KOPT-K1 (cell line): Measurements from ENCODE around the gene VAT1L.
"Not testable (repeated sequence)": the region's sequence is repeated elsewhere in the genome, so short reads cannot be mapped to it uniquely, and the experiment has no call there.

Experiments
- H3K27ac ChIP-seq: fragments of 200-600 bp; sonication (generic); 2 replicates; pipeline ENCODE4 v1.5.1; 2016; ENCODE audit warnings: antibody characterized with exemption, mild to moderate bottlenecking, low read depth, low read length; ENCODE audit not compliant: poor library complexity, severe bottlenecking
- H3K36me3 ChIP-seq: fragments of 200-600 bp; sonication (generic); 2 replicates; pipeline ENCODE4 v1.5.1; 2017; ENCODE audit warnings: antibody characterized with exemption, mild to moderate bottlenecking, low read length, moderate library complexity; ENCODE audit not compliant: insufficient read depth
- H3K9me3 ChIP-seq: fragments of 200-600 bp; sonication (generic); 2 replicates; pipeline ENCODE4 v1.5.1; 2017; ENCODE audit warnings: antibody characterized with exemption, low read length, mild to moderate bottlenecking; ENCODE audit not compliant: insufficient read depth, poor library complexity, severe bottlenecking

Gene VAT1L

DNA sequence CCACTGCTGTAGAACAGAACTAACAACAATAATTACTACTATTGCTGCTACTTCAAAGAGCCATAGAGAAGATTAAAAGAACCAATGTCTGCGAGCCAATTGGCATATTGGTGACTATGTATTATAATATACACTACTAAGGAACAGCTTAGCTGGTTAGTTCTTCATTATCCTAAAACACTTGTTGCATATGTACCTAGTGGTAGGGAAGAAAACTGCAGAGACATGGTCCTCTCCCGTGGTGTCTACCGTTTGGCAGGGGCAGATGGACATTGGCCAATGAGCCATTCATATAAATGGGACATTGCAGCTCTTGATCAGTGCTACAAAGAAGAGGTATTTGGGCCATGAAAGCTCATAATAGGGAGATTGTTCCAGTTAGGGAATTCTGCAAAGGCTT is 187.6 kb downstream of the VAT1L start:
- Histone ChIP-seq H3K36me3 (no peaks in the 10 kb centered on the region), H3K9me3 (no peaks in the 10 kb centered on the region), H3K27ac (no peak overlapping the region)

DNA sequence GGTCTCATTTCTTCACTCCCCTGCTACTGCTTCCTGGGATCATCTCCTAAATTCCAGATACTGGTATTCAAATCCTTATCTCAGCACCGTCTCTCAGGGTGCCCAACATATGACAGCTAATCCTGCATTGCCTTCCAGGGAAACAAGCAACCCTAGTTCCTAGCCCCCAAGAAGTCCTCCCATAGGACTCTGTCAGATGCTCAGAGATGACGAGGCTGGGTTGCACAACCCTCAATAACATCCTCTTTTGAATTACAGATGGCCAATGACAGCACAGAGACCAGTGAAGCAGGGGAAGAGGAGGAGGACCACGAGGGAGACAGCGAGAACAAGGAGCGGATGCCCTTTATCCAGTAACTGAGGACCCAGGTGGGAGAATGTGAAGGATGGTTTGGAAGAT is 189.0 kb downstream of the VAT1L start:
- Histone ChIP-seq H3K36me3 (no peaks in the 10 kb centered on the region), H3K27ac (no peak overlapping the region), H3K9me3 (no peaks in the 10 kb centered on the region)

DNA sequence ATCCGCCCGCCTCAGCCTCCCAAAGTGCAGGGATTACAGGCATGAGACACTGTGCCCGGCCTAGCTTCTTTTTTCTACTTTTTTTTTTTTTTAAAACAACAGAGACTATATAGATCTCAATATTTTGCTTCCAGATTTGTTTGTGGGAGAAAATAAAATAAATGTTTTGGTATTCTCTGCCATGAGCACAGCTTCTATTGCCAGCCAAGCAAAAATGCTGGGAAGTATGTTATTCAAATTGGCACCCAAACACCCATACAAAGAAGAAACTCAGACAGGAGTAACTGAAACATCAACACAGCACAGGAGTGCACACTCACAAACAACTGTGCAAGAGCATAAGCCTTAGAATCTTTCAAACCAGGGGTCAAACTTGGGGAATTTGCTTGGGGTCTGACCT is 196.7 kb downstream of the VAT1L start:
- Histone ChIP-seq H3K27ac (no peak overlapping the region), H3K36me3 (no peaks in the 10 kb centered on the region), H3K9me3 (no peaks in the 10 kb centered on the region)

DNA sequence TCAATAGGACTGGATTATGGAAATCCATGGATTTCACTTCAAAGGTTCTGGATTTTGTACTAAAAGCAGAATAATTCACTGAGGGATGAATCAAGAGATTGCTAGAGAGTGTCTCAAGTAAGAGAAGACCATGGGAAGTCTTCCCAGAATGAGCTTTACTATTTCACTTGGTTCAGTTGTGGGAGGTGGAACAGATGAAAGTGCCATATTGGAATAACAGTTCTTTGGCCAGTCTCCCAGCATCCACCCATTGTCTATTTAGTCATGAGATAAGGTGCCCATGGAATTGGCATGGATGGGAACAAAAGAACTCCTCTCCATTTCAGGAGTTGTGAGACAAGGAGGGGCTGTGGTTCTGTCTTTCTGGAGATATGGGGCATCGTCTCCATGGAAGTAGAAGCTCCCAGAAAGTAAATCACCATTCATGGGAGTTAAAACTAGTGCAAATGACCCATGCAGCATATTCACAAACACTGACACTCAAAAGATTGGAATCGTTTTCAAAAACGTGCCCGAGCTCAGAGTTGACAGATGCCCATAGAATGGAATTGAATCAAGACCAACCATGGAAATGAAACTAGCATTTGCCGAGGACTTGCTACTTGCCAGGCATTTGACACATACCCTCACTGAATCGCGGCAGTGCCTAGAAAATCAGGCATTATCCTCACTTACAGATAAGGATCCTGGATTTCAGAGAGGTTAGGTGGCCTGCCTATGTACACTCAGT is 197.8 kb downstream of the VAT1L start:
- Histone ChIP-seq H3K27ac (no peak overlapping the region), H3K36me3 (no peaks in the 10 kb centered on the region), H3K9me3 (no peaks in the 10 kb centered on the region)

DNA sequence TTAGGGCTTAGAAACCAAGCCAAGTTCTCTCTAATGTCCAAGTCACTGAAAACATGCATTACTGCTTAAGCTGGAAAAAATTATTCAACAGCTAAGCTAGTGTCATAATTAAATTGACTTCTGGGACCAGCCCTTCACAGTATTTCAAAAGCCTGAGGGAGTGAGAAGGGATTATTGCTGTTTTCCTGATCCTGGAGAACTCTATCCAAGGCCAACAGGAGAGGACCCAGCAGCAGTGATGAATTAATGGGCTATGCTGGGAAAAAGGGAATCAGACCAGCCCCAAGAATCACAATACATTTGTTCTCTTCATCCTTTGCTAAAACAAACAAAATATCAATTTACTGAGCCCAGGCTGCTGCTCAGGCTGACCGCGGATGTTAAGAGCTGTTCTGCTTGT is 199.4 kb downstream of the VAT1L start:
- Histone ChIP-seq H3K27ac (no peak overlapping the region), H3K36me3 (no peaks in the 10 kb centered on the region)

DNA sequence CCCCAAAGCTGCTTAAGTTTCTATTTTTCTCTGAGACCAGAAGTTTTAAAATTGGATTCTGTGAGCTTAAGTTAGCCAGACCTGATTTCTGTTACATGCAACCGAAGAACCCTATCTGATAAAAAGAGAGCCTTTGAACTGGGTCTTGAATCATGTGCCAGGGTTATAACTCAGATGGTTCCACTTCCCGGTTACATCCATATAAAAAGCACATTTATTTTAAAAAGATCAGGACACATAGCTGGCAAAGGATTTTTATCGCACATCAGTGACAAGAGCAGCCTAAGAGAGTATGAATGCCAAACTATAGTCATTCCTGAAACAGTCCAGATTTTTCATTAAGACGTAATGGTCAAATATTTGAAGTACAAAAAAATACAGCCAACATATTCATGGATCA is 201.5 kb downstream of the VAT1L start:
- no peak overlapping the region for H3K27ac ChIP-seq
- H3K9me3 ChIP-seq = no peaks in the 10 kb centered on the region
- no peaks in the 10 kb centered on the region for H3K36me3 ChIP-seq

More for the DNA sequence above, 199.4 kb downstream of the VAT1L start:
- H3K9me3 ChIP-seq = no peaks in the 10 kb centered on the region

DNA sequence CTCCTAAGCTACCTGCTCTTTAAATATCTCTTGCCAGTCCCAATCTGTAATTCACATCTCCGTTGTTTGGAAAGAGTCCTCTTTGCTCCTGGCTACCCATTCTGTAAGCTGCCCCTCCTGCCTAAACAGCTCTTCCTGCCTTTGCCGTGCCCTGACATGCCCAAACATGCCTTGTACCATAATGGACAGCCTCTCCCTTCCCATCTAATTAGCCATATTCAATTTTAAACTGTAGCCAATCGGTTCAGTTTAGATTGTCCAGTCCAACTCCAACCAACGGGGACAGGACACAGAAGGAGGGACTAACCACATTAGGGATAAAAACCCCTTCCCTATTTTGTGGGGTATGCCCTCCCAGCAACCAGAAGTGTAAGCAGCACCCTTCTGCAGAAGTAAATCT is 203.3 kb downstream of the VAT1L start:
- H3K36me3 ChIP-seq = no peaks in the 10 kb centered on the region
- H3K27ac ChIP-seq = no peak overlapping the region
- peaks cover 12% of the 10 kb centered on the region for H3K9me3 ChIP-seq

DNA sequence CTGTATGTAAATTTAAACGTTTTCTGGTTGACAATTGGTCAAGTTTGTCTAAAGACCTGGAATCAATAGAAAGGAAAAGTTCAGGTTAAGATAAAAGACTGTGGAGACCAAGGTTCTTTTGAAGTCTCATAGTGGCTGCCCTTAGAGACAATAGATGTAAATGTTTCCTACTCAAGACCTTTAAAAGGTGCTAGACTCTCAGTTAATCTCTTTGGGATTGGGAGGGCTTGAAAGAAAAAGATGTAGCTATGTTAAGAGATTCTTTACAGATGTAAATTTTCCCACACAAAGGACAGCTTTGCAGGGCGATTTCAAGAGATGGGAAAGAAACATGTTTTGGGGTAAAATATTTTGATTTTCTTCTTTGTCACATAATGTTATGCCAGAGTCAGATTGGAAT is 204.0 kb downstream of the VAT1L start:
- H3K9me3 ChIP-seq = peaks cover 16% of the 10 kb centered on the region
- H3K27ac ChIP-seq, H3K36me3 ChIP-seq: not testable (repeated sequence)

DNA sequence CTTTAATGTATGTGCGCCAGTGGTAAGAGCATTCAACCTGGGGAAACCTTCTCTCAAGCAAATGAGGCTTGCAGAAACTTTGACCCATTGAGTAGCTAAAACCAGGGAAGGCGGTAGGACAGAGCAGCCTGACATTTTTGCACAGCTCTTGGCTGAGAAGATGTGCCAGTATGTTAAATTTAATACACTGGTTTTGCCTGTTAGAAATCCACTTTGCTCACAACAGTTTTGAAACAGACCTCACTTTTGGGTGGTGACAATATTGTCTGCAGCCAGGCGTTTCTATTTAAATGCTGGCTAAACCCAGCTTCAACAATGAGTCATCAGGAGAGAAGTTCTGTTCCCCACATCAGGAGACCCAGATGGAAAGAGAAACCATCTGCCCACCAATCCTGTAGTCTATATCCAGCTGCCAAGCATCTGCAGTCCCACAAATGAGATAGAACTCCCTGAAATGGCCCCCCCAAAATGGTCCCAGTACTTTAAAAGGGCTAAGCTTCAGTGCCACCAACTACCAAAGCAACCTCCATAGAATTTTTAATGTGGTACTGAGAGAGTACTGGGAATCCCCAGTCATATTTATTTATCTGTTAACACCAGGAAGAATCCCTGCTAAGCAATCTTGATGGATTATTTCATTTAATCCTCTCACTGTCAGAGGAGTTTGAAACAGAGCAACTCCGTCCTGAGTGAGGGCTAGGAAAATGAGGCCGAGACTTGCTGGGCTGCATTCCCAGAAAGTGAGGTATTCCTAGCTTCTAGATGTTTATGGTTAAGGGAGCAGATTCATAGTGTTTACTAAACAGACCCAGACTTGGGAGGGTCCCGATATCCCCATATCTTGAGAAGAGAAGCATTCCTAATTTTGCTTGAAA is 205.0 kb downstream of the VAT1L start:
- Histone ChIP-seq H3K36me3 (no peaks in the 10 kb centered on the region), H3K9me3 (peaks cover 16% of the 10 kb centered on the region), H3K27ac (no peak overlapping the region)

DNA sequence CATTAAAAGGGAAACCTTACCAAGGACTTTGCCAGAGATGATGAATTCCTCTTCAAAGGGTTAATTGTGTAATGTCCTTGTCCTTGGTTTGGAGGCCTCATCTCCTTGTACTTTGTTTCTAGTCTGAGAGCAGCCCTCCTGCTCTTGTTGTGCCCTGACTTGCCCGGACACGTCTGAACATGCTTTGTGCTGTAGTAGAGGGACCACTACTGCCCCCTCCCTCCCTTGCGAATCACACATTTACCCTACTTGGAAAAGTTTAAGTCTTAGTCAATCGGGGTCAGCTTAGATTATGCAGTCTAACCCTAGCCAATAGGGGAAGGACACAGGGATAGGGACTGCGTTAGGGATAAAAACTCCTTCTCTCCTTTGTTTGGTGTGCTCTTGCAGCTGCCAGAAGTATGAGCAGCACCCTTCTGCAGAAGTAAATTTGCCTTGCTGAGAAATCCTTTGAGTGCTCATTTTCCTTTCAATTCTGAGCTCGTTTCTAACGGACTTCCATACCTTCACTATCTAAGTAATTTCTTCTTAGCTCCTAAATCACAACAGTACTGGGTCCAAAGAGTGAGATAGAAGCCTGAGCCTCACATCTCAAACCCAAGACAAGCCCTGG is 207.6 kb downstream of the VAT1L start:
- Histone ChIP-seq H3K9me3 (peaks cover 16% of the 10 kb centered on the region), H3K27ac (no peak overlapping the region), H3K36me3 (no peaks in the 10 kb centered on the region)

DNA sequence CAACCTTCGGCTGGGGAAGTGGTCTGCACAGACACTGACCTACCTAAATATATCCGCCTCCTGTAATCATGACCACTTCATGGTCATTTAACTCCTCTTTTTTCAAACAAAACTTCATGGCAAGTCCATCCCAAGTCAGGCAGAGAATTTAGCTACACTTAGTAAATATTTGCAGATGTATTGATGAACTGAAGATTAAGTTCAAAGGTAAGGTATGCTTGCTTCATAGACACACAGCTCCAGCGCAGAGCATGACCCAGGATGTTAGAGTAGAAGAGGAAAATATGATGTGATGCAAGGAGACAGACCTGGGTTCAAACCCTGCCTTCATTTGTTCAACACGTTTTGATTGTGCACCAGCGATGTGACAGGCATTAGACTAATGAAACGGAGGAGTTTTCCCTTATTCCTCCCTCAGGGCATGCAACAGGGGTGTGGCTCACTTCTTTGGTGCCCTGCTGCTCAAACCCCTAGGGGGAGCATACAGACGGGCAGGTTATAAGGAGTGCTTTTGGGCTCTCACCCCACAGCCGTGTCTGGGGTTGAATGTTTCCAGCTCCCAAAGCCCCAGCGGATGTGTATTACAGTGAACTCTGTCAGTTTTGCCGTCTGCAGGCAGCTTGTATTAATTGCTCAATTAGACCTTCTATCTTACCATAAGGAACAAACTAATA is 210.1 kb downstream of the VAT1L start:
- Histone ChIP-seq H3K36me3 (no peaks in the 10 kb centered on the region), H3K9me3 (peaks cover 16% of the 10 kb centered on the region), H3K27ac (no peak overlapping the region)

DNA sequence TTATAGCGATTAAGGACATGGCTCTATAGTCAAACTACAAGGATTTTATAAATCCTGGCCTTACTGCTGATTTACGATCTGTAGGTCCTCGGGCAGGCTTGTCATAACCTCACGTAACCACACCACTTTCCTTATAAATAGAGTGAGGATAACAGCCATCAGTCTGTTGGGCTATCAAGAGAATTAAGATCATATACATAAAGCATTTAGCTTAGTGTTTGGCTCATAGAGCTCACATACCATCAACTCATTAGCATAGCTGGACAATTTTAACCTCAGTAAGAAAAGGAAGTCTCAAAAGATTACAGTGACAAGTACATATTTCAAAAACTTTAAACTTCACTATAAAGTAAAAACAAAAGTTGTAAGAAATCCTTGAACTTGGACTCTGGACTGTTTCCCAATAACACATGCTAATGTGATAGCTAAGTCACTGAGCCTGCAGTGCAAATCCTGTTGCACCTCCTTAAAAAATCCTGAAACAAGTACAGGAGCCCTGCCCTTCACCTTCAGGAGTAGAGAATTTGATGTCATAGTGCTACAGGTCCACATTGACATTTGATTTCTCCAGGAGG is 213.2 kb downstream of the VAT1L start:
- no peaks in the 10 kb centered on the region for H3K36me3 ChIP-seq
- no peak overlapping the region for H3K27ac ChIP-seq
- H3K9me3 ChIP-seq = peaks cover 5% of the 10 kb centered on the region

DNA sequence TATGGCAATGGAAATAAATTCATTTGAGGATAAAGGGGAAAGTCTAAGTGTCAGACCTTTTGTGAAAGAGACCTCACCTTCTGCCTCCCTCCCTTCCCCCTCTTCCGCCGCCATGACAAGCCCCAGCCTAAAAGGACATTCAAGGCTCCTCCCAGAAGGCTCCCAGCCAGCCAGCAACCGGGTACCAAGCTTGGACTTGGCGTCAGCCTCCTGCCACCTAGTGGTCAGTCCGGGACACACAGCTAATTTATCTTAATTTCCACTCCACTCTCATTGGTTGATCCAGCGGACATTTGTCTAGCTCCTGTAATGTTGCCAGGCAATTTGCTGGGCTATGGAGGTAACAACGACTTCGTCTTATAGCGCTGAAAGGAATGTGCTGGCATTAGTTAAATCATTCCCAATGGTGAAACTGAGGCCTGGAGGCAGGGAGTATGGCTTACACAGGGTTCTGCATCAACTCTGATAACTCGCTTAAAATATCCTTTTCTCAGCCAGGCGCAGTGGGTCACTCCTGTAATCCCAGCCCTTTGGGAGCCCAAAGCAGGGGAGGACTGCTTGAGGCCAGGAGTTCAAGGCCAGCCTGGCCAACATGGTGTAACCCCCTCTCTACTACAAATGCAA is 214.7 kb downstream of the VAT1L start:
- Histone ChIP-seq H3K36me3 (no peaks in the 10 kb centered on the region), H3K9me3 (no peaks in the 10 kb centered on the region), H3K27ac (no peak overlapping the region)

DNA sequence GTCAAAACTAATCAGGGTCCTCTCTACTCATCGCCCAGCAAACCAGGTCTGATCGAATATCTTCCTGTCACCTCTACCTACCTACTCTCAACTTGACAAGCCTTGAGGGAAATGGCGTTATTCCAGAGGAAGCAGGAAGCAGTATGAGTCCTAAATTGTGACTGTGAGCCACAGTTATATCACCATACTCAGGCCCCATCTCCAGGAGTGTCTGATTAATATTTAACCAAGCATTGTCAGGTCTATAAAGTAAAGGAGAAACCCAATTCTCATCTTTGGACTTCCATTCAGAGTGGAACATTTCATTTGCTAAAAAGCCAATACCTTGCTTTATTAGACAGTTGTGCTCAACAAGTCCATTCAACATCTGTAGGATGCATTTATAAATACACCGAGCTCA is 216.2 kb downstream of the VAT1L start:
- no peaks in the 10 kb centered on the region for H3K36me3 ChIP-seq
- no peaks in the 10 kb centered on the region for H3K9me3 ChIP-seq
- no peak overlapping the region for H3K27ac ChIP-seq
